ENCODE results near the gene CD59.
"Not testable (repeated sequence)": the region's sequence is repeated elsewhere in the genome, so short reads cannot be mapped to it uniquely, and the experiment has no call there.

Gene CD59

DNA sequence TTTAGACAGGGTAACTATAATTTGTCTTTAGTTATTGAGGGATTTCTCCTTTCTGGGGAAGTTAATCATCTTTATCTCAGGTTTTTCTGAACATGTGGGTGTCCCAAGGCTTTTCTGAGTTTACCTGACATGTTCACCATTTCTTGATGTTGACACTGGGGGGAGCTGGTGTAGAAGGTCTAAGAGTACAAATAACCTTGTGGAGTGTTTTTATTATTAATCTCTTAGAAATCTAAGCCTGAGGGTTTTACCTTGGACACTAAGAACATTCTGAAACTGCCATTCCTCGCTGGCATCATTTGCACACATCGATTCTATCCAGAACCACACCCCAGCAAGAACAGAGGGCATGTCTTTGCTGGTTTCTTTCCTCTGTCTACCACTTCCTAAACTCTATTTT, 20.0 kb downstream of the CD59 start:
- TF ChIP-seq, protein P1, sequence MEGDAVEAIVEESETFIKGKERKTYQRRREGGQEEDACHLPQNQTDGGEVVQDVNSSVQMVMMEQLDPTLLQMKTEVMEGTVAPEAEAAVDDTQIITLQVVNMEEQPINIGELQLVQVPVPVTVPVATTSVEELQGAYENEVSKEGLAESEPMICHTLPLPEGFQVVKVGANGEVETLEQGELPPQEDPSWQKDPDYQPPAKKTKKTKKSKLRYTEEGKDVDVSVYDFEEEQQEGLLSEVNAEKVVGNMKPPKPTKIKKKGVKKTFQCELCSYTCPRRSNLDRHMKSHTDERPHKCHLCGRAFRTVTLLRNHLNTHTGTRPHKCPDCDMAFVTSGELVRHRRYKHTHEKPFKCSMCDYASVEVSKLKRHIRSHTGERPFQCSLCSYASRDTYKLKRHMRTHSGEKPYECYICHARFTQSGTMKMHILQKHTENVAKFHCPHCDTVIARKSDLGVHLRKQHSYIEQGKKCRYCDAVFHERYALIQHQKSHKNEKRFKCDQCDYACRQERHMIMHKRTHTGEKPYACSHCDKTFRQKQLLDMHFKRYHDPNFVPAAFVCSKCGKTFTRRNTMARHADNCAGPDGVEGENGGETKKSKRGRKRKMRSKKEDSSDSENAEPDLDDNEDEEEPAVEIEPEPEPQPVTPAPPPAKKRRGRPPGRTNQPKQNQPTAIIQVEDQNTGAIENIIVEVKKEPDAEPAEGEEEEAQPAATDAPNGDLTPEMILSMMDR (IDR thresholded peaks at IDR 0.05; ENCODE audit: insufficient read depth, low read depth, low read length, missing control alignments) = peak; percentile 38
- DNase-seq (ENCODE audit: low read depth) = peak; percentile 55
- H3K4me3 ChIP-seq (ENCODE audit: low read depth, low read length) = no peak overlapping the region

DNA sequence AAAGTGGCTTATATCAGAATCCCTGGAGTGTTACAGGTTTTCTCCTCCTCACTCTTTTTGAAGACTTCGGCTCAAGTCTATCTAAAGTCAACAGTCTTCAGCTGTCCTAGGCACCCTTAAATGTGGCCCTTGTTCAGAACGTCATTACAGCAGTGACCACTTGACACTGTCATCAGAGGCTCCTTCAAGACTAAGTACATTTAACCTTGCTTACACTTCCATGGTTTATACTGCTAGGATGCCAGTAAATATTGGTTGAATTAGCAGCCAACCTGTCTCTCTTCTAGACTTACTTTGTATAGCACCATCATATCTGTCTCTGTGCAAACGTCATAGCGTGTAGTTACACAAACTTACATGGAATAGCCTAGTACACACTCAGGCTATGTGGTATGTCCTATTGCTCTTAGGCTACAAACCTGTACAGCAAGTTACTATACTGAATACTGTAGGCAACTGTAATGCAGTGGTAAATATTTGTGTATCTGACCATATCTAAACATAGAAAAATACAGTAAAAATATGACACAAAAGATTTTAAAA, 22.3 kb downstream of the CD59 start:
- no peak for DNase-seq (ENCODE audit: low read depth)
- TF ChIP-seq, protein P1 (IDR thresholded peaks at IDR 0.05; ENCODE audit: insufficient read depth, low read depth, low read length, missing control alignments) = no peak

DNA sequence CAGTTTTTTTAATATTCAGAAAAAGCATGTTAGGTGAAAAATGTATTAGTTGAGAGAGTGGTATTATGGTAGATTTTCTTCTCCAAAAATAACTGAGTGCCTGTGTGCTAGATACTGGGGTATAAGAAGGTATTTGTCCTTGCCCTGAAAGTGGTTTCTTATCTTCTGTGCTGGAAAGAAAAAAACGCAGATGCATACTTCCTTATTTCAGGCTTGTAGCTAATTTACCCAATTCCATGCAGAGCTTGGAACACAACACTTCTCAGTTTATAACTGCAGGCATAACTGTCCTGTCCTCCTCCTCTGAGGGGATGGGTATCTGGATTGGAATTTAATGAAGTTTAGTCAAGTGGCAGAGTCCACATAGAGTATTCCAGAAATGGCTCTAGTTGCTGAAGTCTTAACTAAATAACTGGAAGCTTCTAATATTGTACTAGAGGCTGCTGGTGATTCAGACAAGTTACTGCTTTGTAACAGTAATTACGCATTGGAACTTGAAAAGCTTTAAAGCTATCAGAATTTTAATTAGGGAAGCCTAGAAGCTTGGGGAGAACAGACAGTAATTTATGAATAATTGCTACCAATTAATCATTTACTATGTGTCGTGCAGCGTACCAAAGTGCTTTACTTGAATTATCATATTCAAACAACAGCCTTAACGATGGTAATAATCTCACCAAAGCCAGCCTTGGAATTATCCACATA, 22.9 kb downstream of the CD59 start:
- H3K4me3 ChIP-seq (ENCODE audit: low read depth, low read length) = no peak overlapping the region
- TF ChIP-seq, protein P1 (IDR thresholded peaks at IDR 0.05; ENCODE audit: insufficient read depth, low read depth, low read length, missing control alignments) = no peak
- no peak for DNase-seq (ENCODE audit: low read depth)

More for the DNA sequence above, 22.3 kb downstream of the CD59 start:
- no peak overlapping the region for H3K4me3 ChIP-seq (ENCODE audit: low read depth, low read length)

DNA sequence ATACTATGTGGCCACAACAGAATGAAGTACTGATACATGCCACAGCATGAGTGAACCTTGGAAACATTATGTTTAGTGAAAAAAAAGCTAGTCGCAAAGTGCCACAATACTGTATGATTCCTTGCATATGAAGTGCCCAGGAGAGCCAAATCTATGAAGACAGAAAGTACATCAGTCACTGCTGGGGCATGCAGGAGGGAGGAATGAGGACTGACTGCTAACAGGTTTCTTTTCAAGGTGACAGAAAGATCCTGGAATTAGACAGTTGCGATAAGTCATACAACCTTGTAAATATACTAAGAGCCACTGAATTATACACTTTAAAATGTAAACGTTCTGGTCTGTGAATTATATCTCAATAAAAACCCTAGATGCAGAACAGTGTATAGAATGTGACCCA, 23.8 kb downstream of the CD59 start:
- no peak overlapping the region for H3K4me3 ChIP-seq (ENCODE audit: low read depth, low read length)
- TF ChIP-seq, protein P1 (IDR thresholded peaks at IDR 0.05; ENCODE audit: insufficient read depth, low read depth, low read length, missing control alignments) = no peak
- DNase-seq (ENCODE audit: low read depth) = no peak

DNA sequence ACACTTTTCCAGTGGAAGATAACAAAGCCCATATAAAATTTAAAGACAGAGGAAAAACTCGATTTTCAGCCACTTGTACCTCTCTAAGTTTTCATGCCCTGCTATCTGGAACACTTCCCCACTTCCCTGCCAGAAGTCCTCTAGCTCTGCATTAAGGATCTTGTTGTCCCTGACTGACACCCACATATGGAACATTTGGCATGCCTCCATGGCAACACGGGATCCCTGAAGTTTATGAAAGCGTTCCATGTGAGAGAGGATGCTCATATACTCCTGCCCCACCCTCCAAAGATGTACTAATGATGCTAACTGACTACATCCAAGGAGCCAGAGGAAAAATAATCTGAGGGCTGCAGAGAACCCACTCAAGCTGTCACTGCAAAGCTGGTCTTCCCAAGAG, 26.8 kb downstream of the CD59 start:
- DNase-seq (ENCODE audit: low read depth) = no peak
- H3K4me3 ChIP-seq (ENCODE audit: low read depth, low read length) = no peak overlapping the region
- TF ChIP-seq, protein P1 (IDR thresholded peaks at IDR 0.05; ENCODE audit: insufficient read depth, low read depth, low read length, missing control alignments) = no peak

DNA sequence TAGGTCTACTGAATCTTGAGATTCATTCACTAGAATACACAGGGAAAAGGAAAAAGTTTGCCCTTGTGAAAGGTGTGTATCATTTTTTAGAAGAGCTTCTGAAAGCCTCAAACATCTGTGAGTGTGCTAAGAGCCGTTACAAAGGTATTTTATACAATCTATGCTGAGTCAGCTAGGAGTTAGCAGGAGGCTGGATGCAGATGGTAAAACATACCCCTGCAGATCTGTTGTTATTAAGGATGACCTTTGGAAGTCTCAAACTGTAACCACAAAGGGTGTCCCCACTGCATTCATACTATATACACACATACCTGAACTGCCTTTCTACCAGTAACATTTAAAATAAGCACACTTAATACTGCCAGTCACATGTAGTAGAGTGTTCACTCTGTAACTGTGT, 27.2 kb downstream of the CD59 start:
- no peak overlapping the region for H3K4me3 ChIP-seq (ENCODE audit: low read depth, low read length)
- no peak for DNase-seq (ENCODE audit: low read depth)
- TF ChIP-seq, protein P1 (IDR thresholded peaks at IDR 0.05; ENCODE audit: insufficient read depth, low read depth, low read length, missing control alignments) = no peak

DNA sequence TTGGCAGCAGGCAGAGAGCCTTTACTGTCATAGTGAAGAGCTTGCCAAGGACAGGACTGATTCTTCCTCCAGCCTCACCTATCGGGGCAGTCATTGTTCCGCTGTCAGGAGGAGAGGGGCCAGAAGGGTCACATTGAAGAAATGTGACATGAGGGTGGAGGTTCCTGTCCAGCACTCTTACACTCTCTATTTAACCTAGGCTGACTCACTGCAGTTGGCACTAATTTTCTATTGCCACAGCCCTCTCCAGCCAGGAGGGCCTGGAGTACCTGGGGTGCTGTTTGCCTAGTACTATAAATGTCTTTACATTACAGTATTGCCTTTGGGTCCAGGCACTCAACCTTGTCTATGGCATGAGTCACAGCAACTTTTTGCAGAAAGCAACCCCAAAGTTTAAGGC, 28.4 kb downstream of the CD59 start:
- not testable (repeated sequence) for H3K4me3 ChIP-seq (ENCODE audit: low read depth, low read length); DNase-seq (ENCODE audit: low read depth)

Measured in GM12865 (cell line).